Body of pancreas (tissue), 4 donors: ENCODE measurements around the gene PIEZO1. TPM values are rescaled to one million over a fixed set of nuclear protein-coding genes. Genes with fewer than 3 reads are reported as not detected.

ENCODE experiments used
- ATAC-seq: fragments of 150-250 bp; one replicate; pipeline ENCODE4 v1.9.1; 2016
- DNase-seq, 4 donors: peaks; one replicate each; pipeline ENCODE4 v3.0.0-alpha.2; 2019
- H3K27ac ChIP-seq, 4 donors: fragments of 200-600 bp; sonication (generic); 1 replicate in 3 of 4; 2 replicates in 1 of 4; pipeline versions ENCODE4 v1.5.1 to v1.6.1; 2016 to 2019; ENCODE audit warnings: mild to moderate bottlenecking in 1 of 4, mixed read lengths in 1 of 4, moderate library complexity in 1 of 4
- H3K27me3 ChIP-seq, 2 donors: fragments of 200-600 bp; sonication (generic); one replicate each; pipeline ENCODE4 v1.6.0; 2016; ENCODE audit warnings: mild to moderate bottlenecking in 1 of 2
- H3K36me3 ChIP-seq, 2 donors: fragments of 200-600 bp; sonication (generic); replicated peaks in 1 of 2; 2 replicates each; pipeline ENCODE4 v1.5.1; 2016; ENCODE audit warnings: low read depth in 2 of 2; ENCODE audit not compliant: insufficient read depth in 1 of 2
- H3K4me1 ChIP-seq: fragments of 200-600 bp; sonication (generic); one replicate; pipeline ENCODE4 v1.6.0; 2016
- H3K4me3 ChIP-seq, 2 donors: fragments of 200-600 bp; sonication (generic); 1 replicate in 1 of 2; 2 replicates in 1 of 2; pipeline ENCODE4 v1.5.1; 2016 to 2019
- H3K9me3 ChIP-seq, 3 donors: fragments of 200-600 bp; sonication (generic); 1 replicate in 2 of 3; 2 replicates in 1 of 3; pipeline ENCODE4 v1.5.1; 2016
- POLR2A ChIP-seq, 3 donors: fragments of 450-650 bp; IDR thresholded peaks; one replicate each; pipeline ENCODE4 v1.6.1; 2016; ENCODE audit warnings: antibody characterized with exemption in 3 of 3, mild to moderate bottlenecking in 2 of 3
- WGBS, 2 donors: methylation state at CpG; one replicate each; pipeline ENCODE4 v1.1.5; 2017; 5-methylcytosine and 5-hydroxymethylcytosine counted together
- intact Hi-C: fragments of 100-400 bp; cut with DNase I; formaldehyde crosslinking; loops from one replicate; pipeline ENCODE4 v1.15.1; 2023
- total RNA-seq, 2 donors: library from RNA; depleted of rRNA; stranded (reverse); fragments of >200 nt; gene quantifications; one replicate each; pipeline ENCODE4 v1.1.0, GENCODE V29; 2016
- TF ChIP-seq, protein P1 (sequence below), 7 experiments: fragments of 450-650 bp in 4 of 7; fragments of 200-600 bp in 3 of 7; sonication (generic) in 3 of 7; IDR thresholded peaks; one replicate each; pipeline ENCODE4 v1.5.1; 2016 to 2019; ENCODE audit warnings: antibody characterized with exemption in 7 of 7

PIEZO1 gene
- total RNA-seq, 2 donors from 2014 or later, result 61.0 to 269 TPM

DNA sequence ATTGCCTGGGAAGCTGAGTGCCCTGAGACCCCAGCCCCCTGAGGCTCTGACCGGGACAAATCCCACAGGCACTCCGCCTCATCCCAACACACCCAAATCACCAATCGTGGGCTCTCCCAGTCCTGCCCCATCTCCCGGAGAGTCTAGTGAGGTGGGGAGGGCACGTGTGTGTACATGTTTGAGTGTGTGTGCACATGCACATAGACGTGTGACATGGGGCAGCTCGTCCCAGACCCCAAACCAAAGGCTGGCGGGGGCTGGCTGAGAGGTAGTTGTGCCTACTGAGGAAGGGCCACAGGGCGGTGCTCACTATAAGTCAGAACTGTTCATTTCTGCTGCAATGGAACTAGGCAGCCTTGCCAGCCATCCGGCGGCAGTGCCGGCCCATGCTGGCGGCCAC, 107.3 kb downstream of the PIEZO1 start:
- no peaks in the 10 kb centered on the region for H3K9me3 ChIP-seq
- H3K27ac ChIP-seq, result no peak overlapping the region
- no peaks in the 10 kb centered on the region for H3K27me3 ChIP-seq
- intact Hi-C loops, result no loop called here
- H3K4me3 ChIP-seq, result no peak overlapping the region
- no peak for ATAC-seq
- no peak for DNase-seq
- WGBS, 2 donors, result 81 to 84% methylated on average over 5 to 13 of the region's 13 CpGs
- no peaks in the 10 kb centered on the region for H3K4me1 ChIP-seq
- TF ChIP-seq, protein P1, sequence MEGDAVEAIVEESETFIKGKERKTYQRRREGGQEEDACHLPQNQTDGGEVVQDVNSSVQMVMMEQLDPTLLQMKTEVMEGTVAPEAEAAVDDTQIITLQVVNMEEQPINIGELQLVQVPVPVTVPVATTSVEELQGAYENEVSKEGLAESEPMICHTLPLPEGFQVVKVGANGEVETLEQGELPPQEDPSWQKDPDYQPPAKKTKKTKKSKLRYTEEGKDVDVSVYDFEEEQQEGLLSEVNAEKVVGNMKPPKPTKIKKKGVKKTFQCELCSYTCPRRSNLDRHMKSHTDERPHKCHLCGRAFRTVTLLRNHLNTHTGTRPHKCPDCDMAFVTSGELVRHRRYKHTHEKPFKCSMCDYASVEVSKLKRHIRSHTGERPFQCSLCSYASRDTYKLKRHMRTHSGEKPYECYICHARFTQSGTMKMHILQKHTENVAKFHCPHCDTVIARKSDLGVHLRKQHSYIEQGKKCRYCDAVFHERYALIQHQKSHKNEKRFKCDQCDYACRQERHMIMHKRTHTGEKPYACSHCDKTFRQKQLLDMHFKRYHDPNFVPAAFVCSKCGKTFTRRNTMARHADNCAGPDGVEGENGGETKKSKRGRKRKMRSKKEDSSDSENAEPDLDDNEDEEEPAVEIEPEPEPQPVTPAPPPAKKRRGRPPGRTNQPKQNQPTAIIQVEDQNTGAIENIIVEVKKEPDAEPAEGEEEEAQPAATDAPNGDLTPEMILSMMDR (IDR thresholded peaks at IDR 0.05), result no peak
- TF ChIP-seq POLR2A (IDR thresholded peaks at IDR 0.05), result no peak
- H3K36me3 ChIP-seq, result no peaks in the 10 kb centered on the region

DNA sequence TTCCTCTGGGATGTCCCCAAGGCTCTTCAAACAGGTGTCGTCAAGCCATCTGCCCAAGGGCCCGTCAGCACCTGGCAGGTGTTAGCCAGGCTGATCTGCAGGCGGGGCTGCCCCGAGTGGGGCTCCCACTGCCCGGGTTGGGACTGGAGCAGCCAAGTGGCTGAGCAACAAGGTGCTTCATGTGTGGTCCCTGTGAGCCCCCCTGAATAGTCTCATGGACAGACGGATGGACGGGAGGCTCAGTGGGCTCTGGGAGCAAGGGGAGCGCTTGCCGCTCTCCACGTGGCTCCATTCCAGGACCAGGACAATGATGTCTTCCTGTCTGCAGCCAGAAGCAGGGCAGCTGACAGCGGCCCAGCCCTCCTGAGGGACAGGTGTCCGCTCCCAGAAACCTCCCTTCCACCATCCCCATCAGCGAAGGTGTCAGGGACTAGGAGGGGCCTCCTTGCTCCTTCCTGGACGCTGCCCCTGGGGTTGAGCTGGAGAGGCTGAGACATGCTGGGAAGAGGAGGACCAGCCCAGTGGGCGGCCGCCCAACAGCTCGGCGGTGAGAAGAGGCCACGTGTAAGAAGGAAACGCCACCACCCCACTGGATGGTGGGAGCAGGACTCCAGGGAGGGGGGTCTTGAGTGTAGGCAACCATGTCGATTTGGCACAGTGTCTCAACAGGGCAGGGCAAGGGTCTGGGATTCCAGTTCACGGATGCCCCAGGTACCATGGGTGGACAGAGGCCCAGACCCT, 108.3 kb downstream of the PIEZO1 start:
- DNase-seq (no peak), ATAC-seq (no peak)
- intact Hi-C loops, result no loop called here
- no peaks in the 10 kb centered on the region for H3K9me3 ChIP-seq
- no peak overlapping the region for H3K27ac ChIP-seq
- no peaks in the 10 kb centered on the region for H3K27me3 ChIP-seq
- H3K36me3 ChIP-seq, result no peaks in the 10 kb centered on the region
- TF ChIP-seq, protein P1 (IDR thresholded peaks at IDR 0.05), result no peak
- no peak for TF ChIP-seq POLR2A (IDR thresholded peaks at IDR 0.05)
- no peak overlapping the region for H3K4me3 ChIP-seq
- 89 to 90% methylated on average over 16 to 20 of the region's 22 CpGs for WGBS, 2 donors
- H3K4me1 ChIP-seq, result no peaks in the 10 kb centered on the region

DNA sequence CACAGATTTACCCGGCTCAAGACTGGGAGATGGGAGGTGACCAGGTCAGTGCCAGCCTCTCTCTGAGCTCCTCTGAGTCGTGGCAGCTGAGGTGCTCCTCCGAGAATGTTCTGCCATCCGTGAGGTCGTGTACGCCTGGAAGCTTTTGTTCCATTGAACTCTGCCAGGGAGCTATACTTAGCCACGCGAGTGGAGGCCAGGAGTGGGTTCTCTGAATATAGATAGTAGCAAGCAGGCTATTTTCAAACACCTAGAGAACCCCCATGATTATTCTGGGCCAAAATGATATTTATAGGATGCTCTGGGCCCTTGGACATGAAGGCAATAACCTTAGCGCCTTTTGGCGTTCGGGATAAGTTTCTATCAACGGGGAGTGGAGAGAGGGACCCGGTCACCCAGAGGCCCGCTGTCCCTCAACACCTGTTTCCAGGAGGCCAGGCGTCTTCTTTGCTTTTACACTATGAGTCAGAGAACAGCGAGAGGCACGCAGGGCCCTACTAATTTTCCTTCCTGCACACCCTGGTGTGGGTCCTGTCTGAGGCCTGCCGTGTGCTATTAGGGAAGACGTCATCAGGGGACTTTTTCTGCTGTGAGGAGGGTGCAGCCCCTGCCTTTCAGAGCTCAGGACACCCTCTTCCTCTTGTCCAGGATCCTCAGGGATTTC, 111.2 kb downstream of the PIEZO1 start:
- WGBS, 2 donors, result 82 to 89% methylated on average over 18 to 19 of the region's 19 CpGs
- H3K36me3 ChIP-seq, result no peaks in the 10 kb centered on the region
- no peak for ATAC-seq
- TF ChIP-seq, protein P1 (IDR thresholded peaks at IDR 0.05), result no peak
- no peak for TF ChIP-seq POLR2A (IDR thresholded peaks at IDR 0.05)
- H3K4me3 ChIP-seq, result no peak overlapping the region
- intact Hi-C loops, result no loop called here
- H3K27me3 ChIP-seq, result no peaks in the 10 kb centered on the region
- DNase-seq, result no peak
- no peaks in the 10 kb centered on the region for H3K9me3 ChIP-seq
- no peak overlapping the region for H3K27ac ChIP-seq
- H3K4me1 ChIP-seq, result no peaks in the 10 kb centered on the region

DNA sequence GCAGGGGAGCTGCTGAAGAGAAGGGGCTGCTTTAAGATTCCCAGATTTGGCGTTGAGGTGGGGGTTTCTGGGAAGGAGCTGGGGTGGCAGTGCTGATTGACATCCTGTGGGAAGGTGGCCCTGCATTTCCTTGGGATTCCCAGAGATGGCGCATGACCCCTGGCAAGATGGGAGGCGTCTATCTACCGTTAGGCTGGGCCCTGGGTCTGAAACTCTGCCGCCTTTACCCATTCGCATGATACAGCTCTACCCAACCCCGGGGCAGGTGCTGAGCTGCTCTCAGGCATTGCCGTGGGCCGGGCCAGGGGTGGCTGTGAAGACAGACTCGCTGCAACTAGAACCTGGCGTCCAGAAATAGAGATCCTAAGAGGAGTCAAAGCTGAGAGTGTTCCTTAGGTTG, 112.2 kb downstream of the PIEZO1 start:
- no peak for ATAC-seq
- H3K9me3 ChIP-seq, result no peaks in the 10 kb centered on the region
- DNase-seq, result peak in 1 of 4 donors; percentile 42
- intact Hi-C loops, result no loop called here
- H3K27me3 ChIP-seq, result no peaks in the 10 kb centered on the region
- H3K36me3 ChIP-seq, result no peaks in the 10 kb centered on the region
- no peak overlapping the region for H3K4me3 ChIP-seq
- WGBS, 2 donors, result 59 to 63% methylated on average over 11 of the region's 11 CpGs
- no peaks in the 10 kb centered on the region for H3K4me1 ChIP-seq
- TF ChIP-seq, protein P1 (IDR thresholded peaks at IDR 0.05), result peak in 3 of 7 experiments; percentile 12 to 42 (median 27)
- TF ChIP-seq POLR2A (IDR thresholded peaks at IDR 0.05), result no peak
- H3K27ac ChIP-seq, result no peak overlapping the region
